Activated CD8-positive, alpha-beta memory T cell treated with anti-CD3 and anti-CD28 coated beads, Interleukin-2, amount 50 U/mL, for 24 hours (primary cell): Measurements from ENCODE around the gene ADGRA1.
"Not testable (repeated sequence)": the region's sequence is repeated elsewhere in the genome, so short reads cannot be mapped to it uniquely, and the experiment has no call there.

Source experiments
- DNase-seq: peaks from one replicate; pipeline ENCODE4 v3.0.0-alpha.2; 2020; ENCODE audit errors: extremely low read depth

The ADGRA1 gene

DNA sequence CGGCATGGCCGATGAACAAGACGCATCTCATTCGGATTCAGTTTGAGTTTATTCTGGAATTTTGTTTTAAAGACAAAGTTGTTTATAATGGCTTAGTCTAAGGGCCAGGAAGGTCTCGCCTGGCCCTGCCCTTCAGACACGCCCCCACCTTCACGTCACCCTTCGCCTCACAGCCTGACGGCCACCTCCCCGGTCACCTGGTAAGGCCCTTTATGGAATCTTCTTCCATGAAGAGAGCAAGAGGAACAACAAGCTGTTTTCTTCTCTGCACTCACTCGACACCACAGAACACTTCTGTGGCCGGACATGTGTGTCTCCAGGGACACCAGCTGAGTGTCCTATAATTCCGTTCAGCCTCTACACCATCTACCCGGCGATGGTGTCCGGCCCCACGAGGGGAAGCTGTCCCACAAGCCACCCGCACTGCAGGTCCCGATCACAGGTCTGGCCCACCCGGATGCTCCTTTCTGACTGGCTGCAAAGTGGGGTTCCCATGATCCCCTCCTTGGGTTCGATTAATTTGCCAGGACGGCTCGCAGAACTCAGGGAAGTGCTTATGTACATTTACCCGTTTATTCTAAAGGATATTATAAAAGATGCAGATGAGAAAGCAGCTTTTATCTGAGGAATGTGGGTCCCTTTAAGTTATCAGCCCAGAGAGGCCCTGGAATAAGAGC, 54.9 kb downstream of the ADGRA1 start:
- no peak for DNase-seq

DNA sequence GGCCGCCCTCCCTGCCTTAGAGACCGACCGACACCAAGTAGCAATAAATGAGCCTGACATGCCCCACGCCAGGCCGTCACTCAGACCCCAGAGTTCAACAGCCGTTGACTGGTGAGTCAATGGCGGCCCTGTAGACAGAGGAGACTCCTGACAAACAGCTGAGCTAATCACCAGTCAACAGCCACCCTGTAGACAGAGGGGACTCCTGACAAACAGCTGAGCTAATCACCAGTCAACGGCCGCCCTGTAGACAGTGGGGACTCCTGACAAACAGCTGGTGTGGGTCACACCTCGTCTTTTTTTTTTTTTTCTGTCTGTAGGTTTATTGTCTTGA, 55.4 kb downstream of the ADGRA1 start:
- no peak for DNase-seq

DNA sequence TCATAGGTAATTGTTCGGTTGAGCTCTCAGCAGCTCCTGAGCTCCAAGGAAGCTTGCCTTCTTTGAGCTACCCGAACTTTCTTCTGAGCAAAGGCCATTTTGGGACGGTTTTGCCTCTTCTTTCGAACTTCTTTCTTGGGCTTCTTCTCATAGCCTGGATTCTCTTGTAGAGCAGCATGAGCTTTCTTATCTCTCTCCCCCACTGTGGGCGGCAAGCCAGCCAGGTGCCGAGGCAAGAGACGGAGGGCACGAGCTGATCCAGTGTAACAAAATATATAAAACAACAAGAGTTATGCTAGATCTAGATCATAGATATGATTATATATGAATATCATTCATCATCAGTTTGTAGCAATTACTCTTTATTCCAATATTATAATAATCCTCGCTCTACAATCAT, 55.8 kb downstream of the ADGRA1 start:
- no peak for DNase-seq

- no peak for DNase-seq
These were observed 57.0 kb downstream of the ADGRA1 start for GRCh38 chr10:133144771-133145170.

- DNase-seq, result no peak
These were observed 62.5 kb downstream of the ADGRA1 start for GRCh38 chr10:133150226-133150625.

- no peak for DNase-seq
These were observed 62.9 kb downstream of the ADGRA1 start for GRCh38 chr10:133150656-133151055.

GRCh38 chr10:133151071-133151470, 63.3 kb downstream of the ADGRA1 start:
- not testable (repeated sequence) for DNase-seq

DNA sequence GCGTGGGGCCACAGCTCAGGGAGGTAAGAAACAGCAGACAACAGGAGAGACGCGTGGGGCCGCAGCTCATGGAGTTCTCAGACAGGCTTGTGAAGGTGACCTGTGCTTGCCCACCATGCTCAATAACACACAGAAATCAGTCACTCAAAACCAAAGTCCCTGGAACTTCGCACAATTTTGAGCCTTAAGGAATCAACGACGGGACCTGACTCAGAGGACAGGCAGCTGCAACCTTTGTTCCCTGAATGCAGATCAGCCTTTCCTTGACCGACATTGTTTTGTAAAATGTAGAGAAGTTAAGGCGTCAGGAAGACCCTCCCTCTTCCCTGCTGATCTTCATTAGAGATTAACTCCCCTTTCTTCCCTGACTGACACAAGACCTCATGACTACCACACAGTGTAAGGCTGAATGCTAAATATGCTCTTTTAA, 63.8 kb downstream of the ADGRA1 start:
- DNase-seq, result no peak

DNA sequence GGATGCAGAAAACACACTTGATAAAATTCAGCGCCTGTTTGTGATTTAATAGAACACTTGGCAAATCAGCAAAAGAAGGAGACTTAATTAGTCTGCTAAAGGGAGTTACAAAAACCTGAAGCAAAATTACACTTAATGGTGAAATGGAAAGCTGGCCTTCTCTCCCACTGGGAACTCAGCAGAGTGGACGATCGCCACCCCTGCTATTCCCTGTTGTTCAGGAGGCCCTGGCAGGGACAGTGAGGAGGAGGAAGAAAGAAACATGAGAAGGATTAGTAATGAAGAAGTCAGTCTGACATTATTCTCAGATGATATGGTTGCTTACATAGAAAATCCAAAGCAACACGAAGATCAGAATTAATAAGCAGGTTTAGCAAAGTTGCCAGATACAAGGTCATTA, 66.7 kb downstream of the ADGRA1 start:
- DNase-seq, result no peak

DNA sequence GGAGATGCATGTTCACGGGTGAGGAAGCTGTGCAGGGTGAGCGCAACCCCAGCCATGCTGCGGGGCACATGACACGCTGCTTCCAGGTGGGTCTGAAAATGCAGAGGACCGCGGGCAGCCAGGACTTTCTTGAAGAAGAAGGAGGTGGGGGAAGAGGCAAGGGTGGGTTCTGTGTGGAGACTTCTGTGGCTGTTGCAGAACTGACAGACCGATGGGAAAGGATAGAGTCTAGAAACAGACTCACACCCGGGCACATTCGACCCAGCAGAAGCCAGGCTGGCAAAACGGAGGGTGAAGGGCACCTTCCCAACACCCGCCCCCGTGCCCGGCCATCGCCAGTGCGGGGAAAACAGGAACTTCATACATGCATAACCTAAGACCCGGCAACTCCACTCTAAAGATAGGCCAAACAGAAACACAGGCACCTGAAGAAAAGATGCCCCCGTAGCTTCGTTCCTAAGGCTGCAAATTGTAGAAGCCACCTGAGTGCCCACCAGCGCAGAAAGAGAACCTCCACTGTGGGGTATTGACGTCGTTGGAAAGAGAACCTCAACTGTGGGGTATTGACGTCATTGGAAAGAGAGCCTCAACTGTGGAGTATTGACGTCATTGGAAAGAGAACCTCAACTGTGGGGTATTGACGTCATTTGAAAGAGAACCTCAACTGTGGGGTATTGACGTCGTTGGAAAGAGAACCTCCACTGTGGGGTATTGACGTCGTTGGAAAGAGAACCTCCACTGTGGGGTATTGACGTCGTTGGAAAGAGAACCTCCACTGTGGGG, 67.5 kb downstream of the ADGRA1 start:
- DNase-seq, result no peak

GRCh38 chr10:133156674-133157579, 69.2 kb downstream of the ADGRA1 start:
- no peak for DNase-seq

- no peak for DNase-seq
These were observed 70.1 kb downstream of the ADGRA1 start for GRCh38 chr10:133157662-133158436.

GRCh38 chr10:133158437-133158755, 70.7 kb downstream of the ADGRA1 start:
- DNase-seq, result no peak

DNA sequence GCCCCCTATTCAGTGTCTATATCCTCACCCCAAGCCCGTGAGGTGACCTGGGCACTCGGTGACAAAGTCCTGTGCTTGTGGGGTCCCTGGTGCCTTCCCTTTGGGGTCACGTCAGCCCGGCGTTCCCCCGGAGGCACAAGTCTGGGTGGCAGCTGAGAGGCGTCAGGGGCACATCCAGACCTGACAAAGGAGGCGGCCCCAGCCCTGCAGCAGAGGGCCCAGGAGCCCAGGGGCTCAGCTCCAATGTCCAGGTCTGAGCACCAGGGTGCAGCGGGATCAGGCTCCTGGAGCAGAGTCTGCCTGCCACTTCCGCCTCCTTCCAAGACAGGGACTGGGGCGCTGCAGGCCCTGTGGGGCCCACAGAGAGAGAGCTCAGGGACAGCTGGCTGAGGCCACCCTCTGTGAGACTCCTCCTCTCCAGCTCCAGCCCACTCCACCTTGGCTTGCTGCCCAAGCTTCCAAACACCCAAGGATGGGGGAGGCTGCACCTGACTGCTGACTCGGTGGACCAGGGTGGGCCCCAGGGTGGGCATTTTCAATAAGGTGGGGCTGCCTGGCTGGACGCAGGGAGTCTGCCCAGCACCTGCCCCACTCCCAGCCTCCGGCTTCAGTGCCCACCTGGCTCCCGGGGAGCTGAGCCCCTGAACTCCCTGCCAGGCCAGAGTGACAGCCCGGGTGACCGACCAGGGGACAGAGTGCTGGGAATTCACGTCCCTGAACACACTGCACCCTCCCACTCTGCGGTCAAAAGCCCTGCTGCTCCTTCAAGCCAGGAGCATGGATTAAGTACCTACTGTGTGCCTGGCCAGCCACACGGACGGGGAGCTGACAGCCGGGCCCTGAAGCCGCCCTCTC, 71.3 kb downstream of the ADGRA1 start:
- DNase-seq, result no peak

GRCh38 chr10:133159611-133159949, 71.9 kb downstream of the ADGRA1 start:
- DNase-seq, result no peak

DNA sequence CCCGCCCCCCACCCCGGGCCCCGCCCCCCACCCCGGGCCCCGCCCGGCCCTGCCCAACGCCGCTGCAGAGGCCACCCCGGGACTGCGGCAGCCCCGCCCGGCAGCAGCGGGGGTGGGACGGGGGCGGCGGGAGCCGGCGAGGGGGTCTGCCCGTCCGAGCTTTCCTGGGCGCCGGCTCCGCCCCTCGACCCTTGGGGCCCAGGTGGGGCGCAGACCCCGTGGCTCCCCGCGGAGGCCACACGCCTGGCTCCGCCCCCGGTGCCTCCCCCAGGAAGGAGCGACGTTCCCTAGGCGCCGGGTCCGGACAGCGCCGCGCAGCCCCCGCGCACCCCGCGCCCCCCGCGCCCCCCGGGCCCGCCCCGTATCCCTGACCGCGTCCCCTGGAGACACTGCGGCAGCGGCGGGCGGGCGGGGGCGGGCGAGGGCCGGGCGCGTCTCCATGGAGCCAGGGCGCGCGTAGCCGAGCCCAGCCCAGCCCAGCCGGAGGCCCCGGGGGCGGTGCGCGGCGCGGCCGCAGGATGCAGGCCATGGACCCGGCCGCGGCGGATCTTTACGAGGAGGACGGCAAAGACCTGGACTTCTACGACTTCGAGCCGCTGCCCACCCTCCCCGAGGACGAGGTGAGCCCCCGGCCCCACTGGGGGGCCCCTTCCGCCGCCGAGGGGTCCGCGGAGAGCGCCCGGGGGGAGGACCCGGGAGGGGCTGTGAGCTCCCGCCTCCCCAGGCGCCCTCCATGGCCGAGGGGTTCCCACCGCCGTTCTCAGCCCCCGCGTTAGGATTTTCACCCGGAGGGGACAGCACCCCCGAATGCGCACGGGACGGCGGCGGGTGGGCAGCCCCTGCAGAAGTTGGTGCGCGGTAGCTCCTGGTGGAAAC, 72.5 kb downstream of the ADGRA1 start, which contains the start of gene KNDC1:
Gene KNDC1, plus strand, starts transcription at position 270 of the 876 bp plus-strand sequence. Its CDS starts 249 bp downstream, at position 519.
- no peak for DNase-seq

DNA sequence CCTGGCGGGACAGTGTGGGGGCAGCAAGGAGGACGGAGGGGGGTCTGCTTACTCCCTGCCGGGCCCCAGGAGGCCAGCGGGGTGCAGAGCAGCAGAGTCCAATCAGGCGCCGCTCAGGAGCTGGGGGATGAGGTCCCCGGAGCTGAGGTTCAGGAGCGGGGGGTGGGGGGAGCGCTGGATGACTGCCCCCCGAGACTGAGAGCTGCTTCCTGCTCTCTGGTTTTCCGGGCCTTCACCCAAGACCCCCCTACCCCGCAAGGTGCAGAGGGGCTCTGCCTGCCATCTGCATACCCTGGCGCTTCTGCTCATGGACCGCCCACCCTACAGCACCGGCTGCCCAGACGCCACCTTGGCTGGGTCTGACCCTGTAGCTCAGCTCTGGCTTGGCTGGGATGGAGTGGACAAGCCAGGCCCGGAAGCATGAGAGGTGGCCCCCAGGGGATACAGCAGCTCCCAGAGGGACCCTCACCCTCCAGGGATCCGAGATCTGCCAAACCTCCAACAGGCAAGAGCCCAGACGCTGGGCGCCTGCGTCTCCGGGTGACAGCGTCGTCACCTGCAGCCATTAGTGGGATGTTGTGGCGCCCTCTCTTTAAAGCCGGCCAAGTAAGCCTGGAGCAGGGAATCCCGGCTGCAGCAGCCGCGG, 73.2 kb downstream of the ADGRA1 start:
- no peak for DNase-seq

DNA sequence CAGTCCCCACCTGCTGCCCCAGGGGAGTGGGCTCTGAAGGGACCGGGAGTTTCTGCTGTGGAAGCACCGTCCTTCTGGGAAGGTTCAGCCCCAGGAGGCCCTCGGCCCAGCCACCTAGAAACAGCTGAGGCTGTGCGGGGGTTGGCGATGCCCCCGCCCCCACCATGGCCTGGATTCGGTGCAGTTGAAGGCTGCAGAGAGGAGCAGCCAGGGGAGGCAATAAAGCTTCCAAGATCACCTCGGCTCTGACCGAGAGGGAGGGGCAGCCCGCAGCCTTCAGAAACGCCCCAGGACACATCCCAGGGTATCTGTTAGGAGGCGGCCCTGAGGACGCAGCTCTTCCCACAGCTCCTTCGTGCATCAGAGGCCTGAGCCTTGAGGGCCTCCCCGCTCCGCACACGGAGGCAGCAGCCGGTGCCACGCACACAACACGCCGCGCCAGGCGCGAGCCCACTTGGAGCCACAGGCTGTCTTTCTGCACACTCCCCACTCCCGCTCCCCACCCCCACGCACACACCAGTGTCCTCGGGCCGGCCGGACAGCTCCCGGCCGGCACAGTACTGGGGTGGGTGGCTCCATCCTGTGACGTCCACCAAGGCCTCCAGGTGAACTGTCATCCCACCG, 73.9 kb downstream of the ADGRA1 start:
- no peak for DNase-seq
